ENCODE results near the gene CTSA.

DNA sequence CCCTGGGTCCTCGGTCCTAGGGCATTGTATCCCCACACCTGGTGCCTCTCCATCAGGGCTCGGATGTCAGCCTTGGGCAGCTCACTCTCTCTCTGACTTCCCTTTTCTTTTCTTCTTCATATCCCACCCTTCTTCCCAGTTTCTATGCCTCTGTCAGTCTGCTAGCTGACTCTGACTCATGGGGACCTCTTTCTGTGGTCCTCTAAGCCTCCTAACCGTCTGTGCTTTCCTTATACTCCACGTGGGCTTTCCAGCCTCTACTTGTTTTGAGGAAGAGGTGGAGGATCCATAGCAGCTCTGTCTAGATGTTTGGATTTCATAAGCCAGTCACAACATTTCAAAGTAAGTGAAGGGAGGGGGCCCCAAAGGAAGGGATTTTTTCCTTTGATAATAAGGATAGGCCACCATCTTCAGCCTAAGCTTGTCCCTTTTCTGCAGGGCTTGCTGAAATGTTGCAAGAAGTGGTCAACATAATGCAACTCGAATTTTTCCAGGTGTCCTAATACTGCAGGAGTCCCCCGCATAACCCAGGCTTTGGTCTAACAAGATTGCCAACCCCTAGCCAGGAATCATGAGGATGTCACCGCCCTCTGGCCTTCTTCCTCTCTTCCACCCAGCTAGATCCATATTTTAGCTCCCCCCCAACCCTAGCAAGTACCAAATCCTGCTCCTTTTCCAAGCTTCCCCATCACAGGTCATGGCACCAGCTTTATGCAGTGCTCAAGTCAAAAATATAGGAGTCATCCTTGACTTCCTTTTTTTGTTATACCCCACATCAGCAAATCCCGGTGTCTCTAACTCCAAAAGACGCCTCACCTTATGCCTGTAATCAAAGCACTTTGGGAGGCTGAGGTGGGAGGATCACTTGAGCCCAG lies 29.6 kb downstream of the CTSA start:
- TF ChIP-seq, protein P1, sequence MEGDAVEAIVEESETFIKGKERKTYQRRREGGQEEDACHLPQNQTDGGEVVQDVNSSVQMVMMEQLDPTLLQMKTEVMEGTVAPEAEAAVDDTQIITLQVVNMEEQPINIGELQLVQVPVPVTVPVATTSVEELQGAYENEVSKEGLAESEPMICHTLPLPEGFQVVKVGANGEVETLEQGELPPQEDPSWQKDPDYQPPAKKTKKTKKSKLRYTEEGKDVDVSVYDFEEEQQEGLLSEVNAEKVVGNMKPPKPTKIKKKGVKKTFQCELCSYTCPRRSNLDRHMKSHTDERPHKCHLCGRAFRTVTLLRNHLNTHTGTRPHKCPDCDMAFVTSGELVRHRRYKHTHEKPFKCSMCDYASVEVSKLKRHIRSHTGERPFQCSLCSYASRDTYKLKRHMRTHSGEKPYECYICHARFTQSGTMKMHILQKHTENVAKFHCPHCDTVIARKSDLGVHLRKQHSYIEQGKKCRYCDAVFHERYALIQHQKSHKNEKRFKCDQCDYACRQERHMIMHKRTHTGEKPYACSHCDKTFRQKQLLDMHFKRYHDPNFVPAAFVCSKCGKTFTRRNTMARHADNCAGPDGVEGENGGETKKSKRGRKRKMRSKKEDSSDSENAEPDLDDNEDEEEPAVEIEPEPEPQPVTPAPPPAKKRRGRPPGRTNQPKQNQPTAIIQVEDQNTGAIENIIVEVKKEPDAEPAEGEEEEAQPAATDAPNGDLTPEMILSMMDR (IDR thresholded peaks at IDR 0.05; ENCODE audit: low read depth, low read length, poor library complexity, severe bottlenecking) = no peak
- no peak for TF ChIP-seq EZH2phosphoT487 (IDR thresholded peaks at IDR 0.05; ENCODE audit: borderline replicate concordance, low read length)
